HepG2 (cell line): ENCODE results near the gene PALM. TPM values are rescaled to one million over a fixed set of nuclear protein-coding genes. Genes with fewer than 3 reads are reported as not detected.

Source experiments
- CENPT ChIP-seq: sonication (generic); formaldehyde crosslinking; IDR thresholded peaks from 2 replicates; pipeline ENCODE4 v1.8.0; 2022; ENCODE audit warnings: low read depth, mild to moderate bottlenecking, moderate library complexity, missing genetic modification reagents
- FOXP1 ChIP-seq, 2 experiments: fragments of 450-650 bp in 1 of 2; IDR thresholded peaks; 2 replicates each; pipeline ENCODE4 v1.6.1; 2017 to 2018; ENCODE audit warnings: antibody characterized with exemption in 1 of 2
- MBNL3 ChIP-seq: fragments of 250-450 bp; sonication (Bioruptor Pico); conservative IDR thresholded peaks from 2 replicates; pipeline ENCODE4 v1.8.0; 2022; ENCODE audit warnings: mild to moderate bottlenecking, inconsistent platforms
- MIXL1 ChIP-seq: IDR thresholded peaks from 2 replicates; pipeline ENCODE4 v1.6.1; 2016
- RAD21 ChIP-seq: fragments of 450-650 bp; formaldehyde crosslinking; IDR thresholded peaks from 2 replicates; pipeline ENCODE4 v1.5.0; 2020; ENCODE audit warnings: mild to moderate bottlenecking
- SYNCRIP ChIP-seq: fragments of 200-400 bp; formaldehyde crosslinking; IDR thresholded peaks from 2 replicates; pipeline ENCODE4 v1.6.1; 2018; ENCODE audit warnings: mild to moderate bottlenecking, low read depth, low read length; ENCODE audit not compliant: insufficient read depth
- ZNF331 ChIP-seq: sonication (generic); formaldehyde crosslinking; IDR thresholded peaks from 2 replicates; pipeline ENCODE4 v1.4.0; 2020; ENCODE audit warnings: missing genetic modification reagents
- ZNF354B ChIP-seq: sonication (generic); formaldehyde crosslinking; IDR thresholded peaks from 2 replicates; pipeline ENCODE4 v1.8.0; 2022; ENCODE audit warnings: mild to moderate bottlenecking, missing genetic modification reagents
- ZNF367 ChIP-seq: sonication (generic); formaldehyde crosslinking; IDR thresholded peaks from 2 replicates; pipeline ENCODE4 v1.4.0; 2020; ENCODE audit warnings: missing genetic modification reagents, borderline replicate concordance
- ZNF737 ChIP-seq: sonication (generic); formaldehyde crosslinking; IDR thresholded peaks from 2 replicates; pipeline ENCODE4 v1.5.0; 2020; ENCODE audit warnings: missing genetic modification reagents, mild to moderate bottlenecking, borderline replicate concordance
- ZNF776 ChIP-seq: sonication (generic); formaldehyde crosslinking; IDR thresholded peaks from 2 replicates; pipeline ENCODE4 v1.4.0; 2020; ENCODE audit warnings: mild to moderate bottlenecking, missing genetic modification reagents
- polyA plus RNA-seq, 8 experiments: library from polyadenylated mRNA; depleted of rRNA in 3 of 8; stranded (reverse) in 7 of 8; unstranded in 1 of 8; fragments of >200 nt; fragmentation: Illumina TruSeq in 4 of 8; extraction: Trizol in 4 of 8; gene quantifications; 2 replicates each; pipeline versions ENCODE4 v1.2.1 to v1.2.3, GENCODE V29; 2011 to 2016; ENCODE audit warnings: low read depth in 4 of 8, missing spikeins in 1 of 8, mixed read lengths in 1 of 8; ENCODE audit not compliant: insufficient read depth in 1 of 8
- total RNA-seq, 5 experiments: library from RNA; depleted of rRNA; stranded (reverse); fragments of >200 nt; fragmentation: Illumina TruSeq; extraction: Trizol; gene quantifications; 2 replicates each; pipeline ENCODE4 v1.2.3, GENCODE V29; 2016; ENCODE audit warnings: low read depth in 1 of 5
- TF ChIP-seq, protein P1 (sequence below): IDR thresholded peaks from 2 replicates; pipeline ENCODE4 v1.6.1; 2016; ENCODE audit warnings: low read depth
- TF ChIP-seq, protein P2 (sequence below): sonication (generic); formaldehyde crosslinking; IDR thresholded peaks from 2 replicates; pipeline ENCODE4 v1.8.0; 2022; ENCODE audit warnings: mild to moderate bottlenecking, missing genetic modification reagents, moderate library complexity
- TF ChIP-seq, protein P3 (sequence below): IDR thresholded peaks from 2 replicates; pipeline ENCODE4 v1.6.1; 2016; ENCODE audit warnings: low read depth, control low read depth
- TF ChIP-seq, protein P4 (sequence below): IDR thresholded peaks from 2 replicates; pipeline ENCODE4 v1.6.1; 2016; ENCODE audit warnings: missing compliant biosample characterization, missing genetic modification reagents, borderline replicate concordance
- TF ChIP-seq, protein P5 (sequence below): sonication (generic); formaldehyde crosslinking; IDR thresholded peaks from 2 replicates; pipeline ENCODE4 v1.4.0; 2020; ENCODE audit warnings: missing genetic modification reagents, borderline replicate concordance
- TF ChIP-seq, protein P6 (sequence below): sonication (generic); formaldehyde crosslinking; conservative IDR thresholded peaks from 2 replicates; pipeline ENCODE4 v1.5.0; 2020; ENCODE audit warnings: missing genetic modification reagents

The PALM gene
- total and polyA plus RNA-seq, 2 of the 13 experiments (the other 11 are each of a cell fraction or from before 2014, with no cell fraction given): 4.0 to 9.7 TPM

DNA sequence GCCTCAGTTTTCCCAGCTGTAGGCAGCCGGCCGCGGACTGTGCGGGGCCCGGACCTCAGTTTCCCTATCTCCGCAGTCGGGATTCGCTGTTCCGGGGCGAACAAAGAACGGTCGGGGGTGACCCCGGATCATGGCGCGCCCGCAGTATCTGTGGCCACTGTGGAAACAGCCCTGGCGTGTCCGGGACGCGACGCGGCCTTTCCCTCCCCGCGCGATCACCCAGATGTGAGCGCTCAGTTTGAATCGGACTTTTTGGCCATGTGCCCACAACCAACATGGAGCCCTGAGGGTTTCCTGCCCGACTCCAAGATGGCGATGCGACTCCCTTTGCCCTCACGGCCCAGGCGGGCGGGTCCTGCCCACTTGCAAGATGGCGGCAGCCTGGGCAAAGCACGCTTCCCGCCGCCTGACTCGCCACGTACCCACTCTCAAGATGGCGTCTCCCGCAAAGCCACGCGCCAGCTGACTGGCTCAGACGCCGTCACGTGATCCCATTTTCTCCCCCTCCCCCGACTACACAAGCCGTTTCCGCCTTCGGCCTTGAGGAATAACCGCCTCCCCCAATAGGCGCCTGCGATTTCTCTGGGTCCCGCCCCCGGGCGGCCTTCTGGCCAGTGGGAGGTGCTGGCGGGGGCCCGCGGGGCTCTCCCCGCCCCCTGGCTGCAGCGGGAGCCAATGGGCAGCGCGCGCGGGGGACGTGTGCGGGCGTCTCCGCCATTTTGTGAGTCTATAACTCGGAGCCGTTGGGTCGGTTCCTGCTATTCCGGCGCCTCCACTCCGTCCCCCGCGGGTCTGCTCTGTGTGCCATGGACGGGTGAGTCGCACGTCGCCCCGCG, 88.2 kb downstream of the PALM start, which contains the start of gene PTBP1 (continued):
- TF ChIP-seq, protein P1, sequence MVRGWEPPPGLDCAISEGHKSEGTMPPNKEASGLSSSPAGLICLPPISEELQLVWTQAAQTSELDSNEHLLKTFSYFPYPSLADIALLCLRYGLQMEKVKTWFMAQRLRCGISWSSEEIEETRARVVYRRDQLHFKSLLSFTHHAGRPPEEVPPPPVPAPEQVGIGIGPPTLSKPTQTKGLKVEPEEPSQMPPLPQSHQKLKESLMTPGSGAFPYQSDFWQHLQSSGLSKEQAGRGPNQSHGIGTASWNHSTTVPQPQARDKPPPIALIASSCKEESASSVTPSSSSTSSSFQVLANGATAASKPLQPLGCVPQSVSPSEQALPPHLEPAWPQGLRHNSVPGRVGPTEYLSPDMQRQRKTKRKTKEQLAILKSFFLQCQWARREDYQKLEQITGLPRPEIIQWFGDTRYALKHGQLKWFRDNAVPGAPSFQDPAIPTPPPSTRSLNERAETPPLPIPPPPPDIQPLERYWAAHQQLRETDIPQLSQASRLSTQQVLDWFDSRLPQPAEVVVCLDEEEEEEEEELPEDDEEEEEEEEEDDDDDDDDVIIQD (CRISPR knock-in tag): no peak
- peak; percentile 62; the same call in 1 of the 2 replicates for TF ChIP-seq ZNF354B
- TF ChIP-seq, protein P2, sequence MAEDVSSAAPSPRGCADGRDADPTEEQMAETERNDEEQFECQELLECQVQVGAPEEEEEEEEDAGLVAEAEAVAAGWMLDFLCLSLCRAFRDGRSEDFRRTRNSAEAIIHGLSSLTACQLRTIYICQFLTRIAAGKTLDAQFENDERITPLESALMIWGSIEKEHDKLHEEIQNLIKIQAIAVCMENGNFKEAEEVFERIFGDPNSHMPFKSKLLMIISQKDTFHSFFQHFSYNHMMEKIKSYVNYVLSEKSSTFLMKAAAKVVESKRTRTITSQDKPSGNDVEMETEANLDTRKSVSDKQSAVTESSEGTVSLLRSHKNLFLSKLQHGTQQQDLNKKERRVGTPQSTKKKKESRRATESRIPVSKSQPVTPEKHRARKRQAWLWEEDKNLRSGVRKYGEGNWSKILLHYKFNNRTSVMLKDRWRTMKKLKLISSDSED (CRISPR knock-in tag): no peak
- TF ChIP-seq ZNF776 (CRISPR knock-in tag): peak; percentile 82
- peak; percentile 18 for TF ChIP-seq RAD21 (CRISPR knock-in tag)
- no peak for TF ChIP-seq CENPT (CRISPR knock-in tag)
- TF ChIP-seq MBNL3 (CRISPR knock-in tag): no peak
- TF ChIP-seq FOXP1 (IDR thresholded peaks at IDR 0.05): no peak
- TF ChIP-seq FOXP1 (CRISPR knock-in tag; IDR thresholded peaks at IDR 0.05): no peak
- no peak for TF ChIP-seq ZNF737
- TF ChIP-seq, protein P3, sequence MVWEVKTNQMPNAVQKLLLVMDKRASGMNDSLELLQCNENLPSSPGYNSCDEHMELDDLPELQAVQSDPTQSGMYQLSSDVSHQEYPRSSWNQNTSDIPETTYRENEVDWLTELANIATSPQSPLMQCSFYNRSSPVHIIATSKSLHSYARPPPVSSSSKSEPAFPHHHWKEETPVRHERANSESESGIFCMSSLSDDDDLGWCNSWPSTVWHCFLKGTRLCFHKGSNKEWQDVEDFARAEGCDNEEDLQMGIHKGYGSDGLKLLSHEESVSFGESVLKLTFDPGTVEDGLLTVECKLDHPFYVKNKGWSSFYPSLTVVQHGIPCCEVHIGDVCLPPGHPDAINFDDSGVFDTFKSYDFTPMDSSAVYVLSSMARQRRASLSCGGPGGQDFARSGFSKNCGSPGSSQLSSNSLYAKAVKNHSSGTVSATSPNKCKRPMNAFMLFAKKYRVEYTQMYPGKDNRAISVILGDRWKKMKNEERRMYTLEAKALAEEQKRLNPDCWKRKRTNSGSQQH (CRISPR knock-in tag): peak; percentile 51; the same call in 1 of the 2 replicates
- TF ChIP-seq, protein P4, sequence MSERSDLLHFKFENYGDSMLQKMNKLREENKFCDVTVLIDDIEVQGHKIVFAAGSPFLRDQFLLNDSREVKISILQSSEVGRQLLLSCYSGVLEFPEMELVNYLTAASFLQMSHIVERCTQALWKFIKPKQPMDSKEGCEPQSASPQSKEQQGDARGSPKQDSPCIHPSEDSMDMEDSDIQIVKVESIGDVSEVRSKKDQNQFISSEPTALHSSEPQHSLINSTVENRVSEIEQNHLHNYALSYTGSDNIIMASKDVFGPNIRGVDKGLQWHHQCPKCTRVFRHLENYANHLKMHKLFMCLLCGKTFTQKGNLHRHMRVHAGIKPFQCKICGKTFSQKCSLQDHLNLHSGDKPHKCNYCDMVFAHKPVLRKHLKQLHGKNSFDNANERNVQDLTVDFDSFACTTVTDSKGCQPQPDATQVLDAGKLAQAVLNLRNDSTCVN (CRISPR knock-in tag): no peak; the same call in 1 of the 2 replicates
- TF ChIP-seq SYNCRIP: no peak
- peak; percentile 82; the same call in 1 of the 2 replicates for TF ChIP-seq ZNF331 (CRISPR knock-in tag)
- TF ChIP-seq ZNF367 (CRISPR knock-in tag): no peak
- TF ChIP-seq, protein P5, sequence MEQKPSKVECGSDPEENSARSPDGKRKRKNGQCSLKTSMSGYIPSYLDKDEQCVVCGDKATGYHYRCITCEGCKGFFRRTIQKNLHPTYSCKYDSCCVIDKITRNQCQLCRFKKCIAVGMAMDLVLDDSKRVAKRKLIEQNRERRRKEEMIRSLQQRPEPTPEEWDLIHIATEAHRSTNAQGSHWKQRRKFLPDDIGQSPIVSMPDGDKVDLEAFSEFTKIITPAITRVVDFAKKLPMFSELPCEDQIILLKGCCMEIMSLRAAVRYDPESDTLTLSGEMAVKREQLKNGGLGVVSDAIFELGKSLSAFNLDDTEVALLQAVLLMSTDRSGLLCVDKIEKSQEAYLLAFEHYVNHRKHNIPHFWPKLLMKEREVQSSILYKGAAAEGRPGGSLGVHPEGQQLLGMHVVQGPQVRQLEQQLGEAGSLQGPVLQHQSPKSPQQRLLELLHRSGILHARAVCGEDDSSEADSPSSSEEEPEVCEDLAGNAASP (CRISPR knock-in tag): peak; percentile 43; the same call in 1 of the 2 replicates
- TF ChIP-seq MIXL1 (CRISPR knock-in tag): peak; percentile 37
- TF ChIP-seq, protein P6, sequence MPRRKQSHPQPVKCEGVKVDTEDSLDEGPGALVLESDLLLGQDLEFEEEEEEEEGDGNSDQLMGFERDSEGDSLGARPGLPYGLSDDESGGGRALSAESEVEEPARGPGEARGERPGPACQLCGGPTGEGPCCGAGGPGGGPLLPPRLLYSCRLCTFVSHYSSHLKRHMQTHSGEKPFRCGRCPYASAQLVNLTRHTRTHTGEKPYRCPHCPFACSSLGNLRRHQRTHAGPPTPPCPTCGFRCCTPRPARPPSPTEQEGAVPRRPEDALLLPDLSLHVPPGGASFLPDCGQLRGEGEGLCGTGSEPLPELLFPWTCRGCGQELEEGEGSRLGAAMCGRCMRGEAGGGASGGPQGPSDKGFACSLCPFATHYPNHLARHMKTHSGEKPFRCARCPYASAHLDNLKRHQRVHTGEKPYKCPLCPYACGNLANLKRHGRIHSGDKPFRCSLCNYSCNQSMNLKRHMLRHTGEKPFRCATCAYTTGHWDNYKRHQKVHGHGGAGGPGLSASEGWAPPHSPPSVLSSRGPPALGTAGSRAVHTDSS (CRISPR knock-in tag): 0 out of 2 replicates have a peak, but pooled peaks have one; percentile 32
